Glutamatergic neuron (in vitro differentiated cells): ENCODE results near the gene SRPK1. TPM values are rescaled to one million over a fixed set of nuclear protein-coding genes. Genes with fewer than 3 reads are reported as not detected.

Experiments used
- DNase-seq: peaks from one replicate; pipeline ENCODE4 v3.0.0; 2022
- H3K27ac Mint-ChIP-seq: one replicate; pipeline ENCODE4 v1.8.0; 2020; ENCODE audit warnings: mild to moderate bottlenecking, mixed read lengths, inconsistent platforms; ENCODE audit not compliant: unreplicated experiment
- H3K27me3 Mint-ChIP-seq: one replicate; pipeline ENCODE4 v1.8.0; 2020; ENCODE audit warnings: mild to moderate bottlenecking, moderate library complexity, mixed read lengths, inconsistent platforms; ENCODE audit not compliant: unreplicated experiment
- H3K36me3 Mint-ChIP-seq: one replicate; pipeline ENCODE4 v1.8.0; 2020; ENCODE audit warnings: mild to moderate bottlenecking, mixed read lengths, inconsistent platforms; ENCODE audit not compliant: unreplicated experiment
- H3K4me1 Mint-ChIP-seq: one replicate; pipeline ENCODE4 v1.8.0; 2020; ENCODE audit warnings: mild to moderate bottlenecking, low read depth, mixed read lengths, inconsistent platforms; ENCODE audit not compliant: unreplicated experiment
- H3K4me3 Mint-ChIP-seq: one replicate; pipeline ENCODE4 v1.8.0; 2020; ENCODE audit warnings: mild to moderate bottlenecking, mixed read lengths, inconsistent platforms; ENCODE audit not compliant: unreplicated experiment
- H3K9me3 Mint-ChIP-seq: one replicate; pipeline ENCODE4 v1.8.0; 2020; ENCODE audit warnings: mild to moderate bottlenecking, moderate library complexity, mixed read lengths, inconsistent platforms; ENCODE audit not compliant: unreplicated experiment
- total RNA-seq: library from RNA; stranded (reverse); fragmentation: NEBNext Ultra II Directional; extraction: Animal tissue kit (Norgen Biotek cat#: 25700); gene quantifications from one replicate; pipeline ENCODE4 v1.2.1, GENCODE V29; 2021; ENCODE audit not compliant: unreplicated experiment
- TF ChIP-seq, protein P1 (sequence below): fragments of 200-600 bp; sonication (generic); IDR thresholded peaks from one replicate; pipeline ENCODE4 v1.5.0; 2021; ENCODE audit not compliant: partially characterized antibody, unreplicated experiment

SRPK1 gene
- total RNA-seq, 1 donor from 2014 or later: 89.8 TPM

DNA sequence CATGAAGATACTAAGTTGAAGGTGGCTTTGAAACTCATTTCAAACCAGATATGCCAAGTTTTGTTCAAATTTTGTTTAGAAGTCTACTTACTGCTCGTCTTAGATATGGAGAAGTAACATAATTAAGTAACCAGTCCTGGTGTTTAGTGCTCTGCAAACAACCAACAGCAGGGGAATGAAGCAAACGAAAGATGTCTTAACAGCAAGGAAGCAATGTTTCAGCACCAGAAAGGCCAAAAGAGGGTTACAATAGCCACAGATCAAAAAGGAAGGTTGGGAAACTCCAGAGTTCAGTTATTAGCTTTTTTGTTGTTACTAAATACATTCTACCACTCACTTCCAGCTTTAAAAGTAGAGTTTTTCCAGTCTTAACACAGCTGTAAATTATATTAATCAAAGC lies 70.7 kb downstream of the SRPK1 start:
- no peak overlapping the region for H3K4me3 Mint-ChIP-seq
- no peaks in the 10 kb centered on the region for H3K27me3 Mint-ChIP-seq
- no peak overlapping the region for H3K27ac Mint-ChIP-seq
- no peaks in the 10 kb centered on the region for H3K9me3 Mint-ChIP-seq
- TF ChIP-seq, protein P1, sequence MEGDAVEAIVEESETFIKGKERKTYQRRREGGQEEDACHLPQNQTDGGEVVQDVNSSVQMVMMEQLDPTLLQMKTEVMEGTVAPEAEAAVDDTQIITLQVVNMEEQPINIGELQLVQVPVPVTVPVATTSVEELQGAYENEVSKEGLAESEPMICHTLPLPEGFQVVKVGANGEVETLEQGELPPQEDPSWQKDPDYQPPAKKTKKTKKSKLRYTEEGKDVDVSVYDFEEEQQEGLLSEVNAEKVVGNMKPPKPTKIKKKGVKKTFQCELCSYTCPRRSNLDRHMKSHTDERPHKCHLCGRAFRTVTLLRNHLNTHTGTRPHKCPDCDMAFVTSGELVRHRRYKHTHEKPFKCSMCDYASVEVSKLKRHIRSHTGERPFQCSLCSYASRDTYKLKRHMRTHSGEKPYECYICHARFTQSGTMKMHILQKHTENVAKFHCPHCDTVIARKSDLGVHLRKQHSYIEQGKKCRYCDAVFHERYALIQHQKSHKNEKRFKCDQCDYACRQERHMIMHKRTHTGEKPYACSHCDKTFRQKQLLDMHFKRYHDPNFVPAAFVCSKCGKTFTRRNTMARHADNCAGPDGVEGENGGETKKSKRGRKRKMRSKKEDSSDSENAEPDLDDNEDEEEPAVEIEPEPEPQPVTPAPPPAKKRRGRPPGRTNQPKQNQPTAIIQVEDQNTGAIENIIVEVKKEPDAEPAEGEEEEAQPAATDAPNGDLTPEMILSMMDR: no peak
- H3K4me1 Mint-ChIP-seq: no peaks in the 10 kb centered on the region
- no peak for DNase-seq
- no peaks in the 10 kb centered on the region for H3K36me3 Mint-ChIP-seq

DNA sequence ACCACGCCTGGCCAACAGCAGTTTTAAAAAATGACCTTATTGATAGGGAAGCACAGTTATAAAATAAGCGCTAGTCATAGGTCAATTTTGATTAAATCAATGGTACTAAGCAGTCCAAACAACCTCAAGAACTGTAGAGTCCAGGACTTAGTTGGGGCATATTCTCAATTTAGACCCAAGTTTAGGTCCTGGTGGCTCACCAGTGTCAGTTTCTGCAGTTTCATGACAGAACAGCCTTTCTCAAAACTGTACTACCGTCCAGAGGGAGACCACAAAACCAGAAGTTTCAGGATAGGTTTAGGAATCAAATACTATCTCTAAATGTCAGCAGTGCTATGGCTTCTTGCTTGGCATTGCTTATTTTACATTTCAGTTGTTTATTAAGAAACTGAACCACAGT lies 76.6 kb downstream of the SRPK1 start:
- no peaks in the 10 kb centered on the region for H3K4me1 Mint-ChIP-seq
- DNase-seq: no peak
- H3K4me3 Mint-ChIP-seq: no peak overlapping the region
- no peaks in the 10 kb centered on the region for H3K9me3 Mint-ChIP-seq
- H3K27me3 Mint-ChIP-seq: no peaks in the 10 kb centered on the region
- H3K36me3 Mint-ChIP-seq: no peaks in the 10 kb centered on the region
- TF ChIP-seq, protein P1: no peak
- H3K27ac Mint-ChIP-seq: no peak overlapping the region

DNA sequence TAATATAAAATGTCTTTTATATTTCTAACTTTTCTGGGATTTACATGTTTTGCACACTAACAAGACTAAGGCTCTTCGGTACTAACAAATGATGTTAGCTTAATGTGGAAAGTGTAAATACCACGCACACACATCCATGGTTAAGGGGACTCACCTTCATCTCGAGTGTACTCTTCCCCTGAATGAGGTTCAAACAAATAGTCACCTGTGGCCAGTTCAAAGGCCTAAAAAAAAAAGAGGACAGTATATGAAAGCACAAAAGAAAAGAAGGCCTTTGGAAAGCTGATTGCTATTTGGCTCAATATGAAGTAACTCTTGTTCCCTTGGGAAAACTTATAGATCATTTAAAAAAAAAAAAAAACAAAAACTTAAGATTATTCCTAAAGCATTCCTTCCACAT lies 78.5 kb downstream of the SRPK1 start:
- Mint-ChIP-seq H3K4me3 (no peak overlapping the region), H3K9me3 (no peaks in the 10 kb centered on the region), H3K4me1 (no peaks in the 10 kb centered on the region), H3K27me3 (no peaks in the 10 kb centered on the region), H3K36me3 (no peaks in the 10 kb centered on the region), H3K27ac (no peak overlapping the region)
- TF ChIP-seq, protein P1: no peak
- DNase-seq: no peak

DNA sequence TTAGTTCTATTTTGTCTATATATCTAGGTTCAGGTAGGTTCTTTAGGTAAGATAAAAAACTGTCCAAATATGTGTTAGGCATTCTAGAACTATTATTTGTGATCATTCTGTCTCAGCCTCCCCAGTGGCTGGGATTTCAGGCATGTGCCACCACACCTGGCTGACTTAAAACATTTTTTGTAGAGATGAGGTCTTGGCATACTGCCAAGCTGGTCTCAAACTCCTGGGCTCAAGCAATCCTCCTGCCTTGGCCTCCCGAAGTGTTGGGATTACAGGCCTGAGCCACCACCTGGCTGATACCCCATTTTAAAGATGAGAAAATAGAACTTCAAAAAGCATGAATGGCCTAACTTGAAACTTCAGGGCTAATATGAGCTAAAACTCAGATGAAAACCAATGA lies 81.9 kb downstream of the SRPK1 start:
- Mint-ChIP-seq H3K4me3 (no peak overlapping the region), H3K36me3 (no peaks in the 10 kb centered on the region), H3K4me1 (no peaks in the 10 kb centered on the region), H3K9me3 (no peaks in the 10 kb centered on the region), H3K27me3 (no peaks in the 10 kb centered on the region), H3K27ac (no peak overlapping the region)
- TF ChIP-seq, protein P1: no peak
- DNase-seq: no peak

DNA sequence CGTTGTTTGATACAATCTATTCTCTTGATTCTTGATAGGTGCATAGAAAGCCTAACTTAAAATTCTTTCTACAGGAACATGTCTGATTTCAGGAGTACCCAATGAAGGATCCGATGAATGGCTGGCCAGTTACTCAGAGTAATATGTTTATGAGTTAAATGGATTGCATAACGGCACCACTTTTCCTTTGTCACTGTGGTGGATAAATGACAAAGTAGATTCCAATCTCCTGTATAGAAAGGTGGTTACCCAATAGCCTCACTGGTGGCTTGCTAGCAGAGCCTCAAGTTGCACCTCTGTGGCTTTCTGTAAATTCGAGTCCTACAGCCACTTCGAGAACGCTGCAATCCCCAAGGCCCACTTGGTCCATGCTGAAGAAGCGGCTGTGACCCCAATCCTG lies 87.4 kb downstream of the SRPK1 start:
- no peak for DNase-seq
- Mint-ChIP-seq H3K27me3 (peaks cover 2% of the 10 kb centered on the region), H3K9me3 (no peaks in the 10 kb centered on the region), H3K27ac (no peak overlapping the region), H3K4me1 (no peaks in the 10 kb centered on the region), H3K4me3 (no peak overlapping the region), H3K36me3 (no peaks in the 10 kb centered on the region)
- TF ChIP-seq, protein P1: no peak
